ENCODE data around the gene CFAP298. TPM values are rescaled to one million over a fixed set of nuclear protein-coding genes. Genes with fewer than 3 reads are reported as not detected.

CFAP298 gene
- polyA plus RNA-seq, 3 donors, result 18.7 to 28.7 (median 26.5) TPM

DNA sequence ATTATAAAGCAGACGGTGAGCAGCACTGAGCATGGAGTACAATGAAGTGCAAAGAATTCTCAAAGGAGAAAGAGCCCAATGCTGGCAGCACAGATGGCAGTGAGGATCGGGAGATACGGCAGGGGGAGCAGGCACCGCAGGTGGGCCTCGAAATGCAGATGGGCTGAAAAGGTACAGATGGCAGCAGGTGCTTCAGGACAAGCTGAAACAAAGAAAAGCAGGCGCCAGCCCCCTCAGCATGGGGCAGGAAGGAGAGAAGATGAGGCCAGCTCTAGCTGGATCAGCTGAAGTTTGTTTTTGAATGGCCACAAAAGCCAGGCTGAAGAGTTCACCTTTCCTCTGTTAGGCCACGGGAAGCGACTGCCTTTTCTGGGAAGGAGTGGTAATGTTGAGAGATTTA is 7.7 kb downstream of the CFAP298 start:
- Histone ChIP-seq H3K4me1 (ENCODE audit: control insufficient read depth in 1 of 2, insufficient read depth in 2 of 2, low read length in 2 of 2) (no peaks in the 10 kb centered on the region), H3K79me2 (ENCODE audit: insufficient read depth, low read length) (no peaks in the 10 kb centered on the region), H4K20me1 (ENCODE audit: insufficient read depth, low read length) (peaks cover 3% of the 10 kb centered on the region), H3K36me3 (replicated peaks in 1 of 2; ENCODE audit: control insufficient read depth in 1 of 2, insufficient read depth in 2 of 2, low read length in 2 of 2) (peaks cover 68 to 92% of the 10 kb centered on the region in 2 donors), H3K27me3 (ENCODE audit: control insufficient read depth in 2 of 2, insufficient read depth in 2 of 2, low read length in 2 of 2) (no peaks in the 10 kb centered on the region), H2AFZ (ENCODE audit: insufficient read depth, low read depth, low read length, poor library complexity, severe bottlenecking) (no peak overlapping the region), H3K9ac (ENCODE audit: insufficient read depth, low read length, poor library complexity, severe bottlenecking) (no peak overlapping the region), H3K4me3 (replicated peaks in 1 of 3; ENCODE audit: low read depth in 2 of 3, low read length in 3 of 3) (no peak overlapping the region), H3K9me3 (replicated peaks in 1 of 2; ENCODE audit: control insufficient read depth in 1 of 2, insufficient read depth in 1 of 2, low read length in 2 of 2) (no peaks in the 10 kb centered on the region), H3K27ac (ENCODE audit: low read depth in 1 of 2, low read length in 2 of 2) (no peak overlapping the region), H3K4me2 (replicated peaks; ENCODE audit: extremely low read depth, low read length, poor library complexity, severe bottlenecking) (no peak overlapping the region)
- TF ChIP-seq, protein P1, sequence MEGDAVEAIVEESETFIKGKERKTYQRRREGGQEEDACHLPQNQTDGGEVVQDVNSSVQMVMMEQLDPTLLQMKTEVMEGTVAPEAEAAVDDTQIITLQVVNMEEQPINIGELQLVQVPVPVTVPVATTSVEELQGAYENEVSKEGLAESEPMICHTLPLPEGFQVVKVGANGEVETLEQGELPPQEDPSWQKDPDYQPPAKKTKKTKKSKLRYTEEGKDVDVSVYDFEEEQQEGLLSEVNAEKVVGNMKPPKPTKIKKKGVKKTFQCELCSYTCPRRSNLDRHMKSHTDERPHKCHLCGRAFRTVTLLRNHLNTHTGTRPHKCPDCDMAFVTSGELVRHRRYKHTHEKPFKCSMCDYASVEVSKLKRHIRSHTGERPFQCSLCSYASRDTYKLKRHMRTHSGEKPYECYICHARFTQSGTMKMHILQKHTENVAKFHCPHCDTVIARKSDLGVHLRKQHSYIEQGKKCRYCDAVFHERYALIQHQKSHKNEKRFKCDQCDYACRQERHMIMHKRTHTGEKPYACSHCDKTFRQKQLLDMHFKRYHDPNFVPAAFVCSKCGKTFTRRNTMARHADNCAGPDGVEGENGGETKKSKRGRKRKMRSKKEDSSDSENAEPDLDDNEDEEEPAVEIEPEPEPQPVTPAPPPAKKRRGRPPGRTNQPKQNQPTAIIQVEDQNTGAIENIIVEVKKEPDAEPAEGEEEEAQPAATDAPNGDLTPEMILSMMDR (IDR thresholded peaks at IDR 0.05), result no peak
- Mint-ChIP-seq H3K4me1 (no peaks in the 10 kb centered on the region), H3K4me3 (no peak overlapping the region), H3K36me3 (peaks cover 72 to 82% of the 10 kb centered on the region in 2 donors), H3K27ac (peak overlapping the region in 2 of 7 donors; percentile 2 to 17), H3K27me3 (ENCODE audit: low read depth in 3 of 3) (no peaks in the 10 kb centered on the region), H3K9me3 (no peaks in the 10 kb centered on the region)
- intact Hi-C loops (cut with micrococcal nuclease), result loop anchor here (5.0 to 10.0 kb wide), 3 partner anchors 200 to 740 kb away; no protein-coding TSS in a partner anchor
- 100% methylated on average over 8 of the region's 8 CpGs for WGBS (ENCODE audit: insufficient coverage)
- no peak for DNase-seq

DNA sequence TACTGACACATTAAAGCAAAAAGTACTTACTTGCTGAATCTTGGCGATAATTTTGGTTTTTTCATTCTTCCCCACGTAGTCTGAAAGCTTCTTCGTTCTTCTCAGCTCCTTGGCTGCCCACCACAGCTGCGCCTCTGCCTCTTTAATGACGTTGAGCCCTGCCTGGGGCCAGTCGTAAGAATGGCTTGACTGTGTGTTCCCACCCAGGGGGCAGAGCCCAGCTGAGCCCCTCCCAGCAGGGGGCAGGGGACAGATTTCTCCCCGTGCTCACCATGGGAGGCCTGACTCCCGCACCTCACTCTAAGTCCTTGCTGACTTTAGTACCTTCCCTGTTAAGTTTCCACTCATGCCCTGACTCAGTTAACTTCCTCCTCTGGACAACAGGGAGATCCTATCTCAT is 9.0 kb downstream of the CFAP298 start:
- no peak for DNase-seq
- H3K4me1 ChIP-seq (ENCODE audit: control insufficient read depth in 1 of 2, insufficient read depth in 2 of 2, low read length in 2 of 2), result no peaks in the 10 kb centered on the region
- H3K9me3 ChIP-seq (replicated peaks in 1 of 2; ENCODE audit: control insufficient read depth in 1 of 2, insufficient read depth in 1 of 2, low read length in 2 of 2), result no peaks in the 10 kb centered on the region
- TF ChIP-seq, protein P1 (IDR thresholded peaks at IDR 0.05), result no peak
- no peaks in the 10 kb centered on the region for H3K27me3 ChIP-seq (ENCODE audit: control insufficient read depth in 2 of 2, insufficient read depth in 2 of 2, low read length in 2 of 2)
- no peak overlapping the region for H2AFZ ChIP-seq (ENCODE audit: insufficient read depth, low read depth, low read length, poor library complexity, severe bottlenecking)
- no peak overlapping the region for H3K27ac ChIP-seq (ENCODE audit: low read depth in 1 of 2, low read length in 2 of 2)
- H3K36me3 ChIP-seq (replicated peaks in 1 of 2; ENCODE audit: control insufficient read depth in 1 of 2, insufficient read depth in 2 of 2, low read length in 2 of 2), result peaks cover 67 to 92% of the 10 kb centered on the region in 2 donors
- no peak overlapping the region for H3K4me2 ChIP-seq (replicated peaks; ENCODE audit: extremely low read depth, low read length, poor library complexity, severe bottlenecking)
- WGBS (ENCODE audit: insufficient coverage), result 96% methylated on average over 8 of the region's 8 CpGs
- peaks cover 3% of the 10 kb centered on the region for H4K20me1 ChIP-seq (ENCODE audit: insufficient read depth, low read length)
- H3K79me2 ChIP-seq (ENCODE audit: insufficient read depth, low read length), result no peaks in the 10 kb centered on the region
- intact Hi-C loops (cut with micrococcal nuclease), result loop anchor here (5.0 to 10.0 kb wide), 3 partner anchors 198 to 738 kb away; no protein-coding TSS in a partner anchor
- Mint-ChIP-seq H3K4me3 (no peak overlapping the region), H3K36me3 (peaks cover 71 to 86% of the 10 kb centered on the region in 2 donors), H3K27me3 (ENCODE audit: low read depth in 3 of 3) (no peaks in the 10 kb centered on the region), H3K4me1 (no peaks in the 10 kb centered on the region), H3K27ac (no peak overlapping the region), H3K9me3 (no peaks in the 10 kb centered on the region)
- no peak overlapping the region for H3K9ac ChIP-seq (ENCODE audit: insufficient read depth, low read length, poor library complexity, severe bottlenecking)
- H3K4me3 ChIP-seq (replicated peaks in 1 of 3; ENCODE audit: low read depth in 2 of 3, low read length in 3 of 3), result no peak overlapping the region

All from CD14-positive monocyte (primary cell).